HFFc6 (cell line): Measurements from ENCODE around the gene DESI2. TPM values are rescaled to one million over a fixed set of nuclear protein-coding genes. Genes with fewer than 3 reads are reported as not detected.
"Not testable (repeated sequence)": the region's sequence is repeated elsewhere in the genome, so short reads cannot be mapped to it uniquely, and the experiment has no call there.

Experiments
- DNase-seq: peaks from one replicate; pipeline ENCODE4 v3.0.0-alpha.2; 2018
- H3K27ac Mint-ChIP-seq: 2 replicates; pipeline ENCODE4 v1.8.0; 2020; ENCODE audit warnings: mild to moderate bottlenecking, mixed read lengths
- H3K27me3 Mint-ChIP-seq: 2 replicates; pipeline ENCODE4 v1.8.0; 2021; ENCODE audit warnings: mild to moderate bottlenecking, moderate library complexity, mixed read lengths; ENCODE audit not compliant: insufficient read depth
- H3K36me3 Mint-ChIP-seq: 2 replicates; pipeline ENCODE4 v1.8.0; 2021; ENCODE audit warnings: low read depth, mixed read lengths
- H3K4me1 Mint-ChIP-seq: 2 replicates; pipeline ENCODE4 v1.8.0; 2020; ENCODE audit warnings: low read depth, mixed read lengths
- H3K4me3 Mint-ChIP-seq: 2 replicates; pipeline ENCODE4 v1.8.0; 2020; ENCODE audit warnings: mild to moderate bottlenecking, moderate library complexity, mixed read lengths
- H3K9me3 Mint-ChIP-seq: 2 replicates; pipeline ENCODE4 v1.8.0; 2020; ENCODE audit warnings: mild to moderate bottlenecking, mixed read lengths
- CTCF ChIP-seq: fragments of 200-600 bp; sonication (generic); IDR thresholded peaks from 2 replicates; pipeline ENCODE4 v1.5.0; 2021; ENCODE audit warnings: antibody characterized with exemption, mild to moderate bottlenecking
- total RNA-seq, 6 experiments: library from RNA; stranded (reverse); fragmentation: NEBNext Ultra II Directional; extraction: Animal tissue kit (Norgen Biotek cat#: 25700); gene quantifications; 2 replicates in 1 of 6; 3 replicates in 5 of 6; pipeline ENCODE4 v1.2.3, GENCODE V29; 2021

DESI2 gene
- total RNA-seq, 6 experiments from 2014 or later: 23.5 to 32.3 (median 28.0) TPM

GRCh38 chr1:244735404-244735803 lies 82.5 kb downstream of the DESI2 start:
- no peak overlapping the region for H3K4me3 Mint-ChIP-seq
- no peak for TF ChIP-seq CTCF
- no peak overlapping the region for H3K27ac Mint-ChIP-seq
- H3K4me1 Mint-ChIP-seq: peaks cover 7% of the 10 kb centered on the region; the same call in 1 of the 2 replicates
- DNase-seq: no peak
- peaks cover 13% of the 10 kb centered on the region for H3K36me3 Mint-ChIP-seq
- peaks cover 1% of the 10 kb centered on the region for H3K27me3 Mint-ChIP-seq
- H3K9me3 Mint-ChIP-seq: peaks cover 14% of the 10 kb centered on the region

DNA sequence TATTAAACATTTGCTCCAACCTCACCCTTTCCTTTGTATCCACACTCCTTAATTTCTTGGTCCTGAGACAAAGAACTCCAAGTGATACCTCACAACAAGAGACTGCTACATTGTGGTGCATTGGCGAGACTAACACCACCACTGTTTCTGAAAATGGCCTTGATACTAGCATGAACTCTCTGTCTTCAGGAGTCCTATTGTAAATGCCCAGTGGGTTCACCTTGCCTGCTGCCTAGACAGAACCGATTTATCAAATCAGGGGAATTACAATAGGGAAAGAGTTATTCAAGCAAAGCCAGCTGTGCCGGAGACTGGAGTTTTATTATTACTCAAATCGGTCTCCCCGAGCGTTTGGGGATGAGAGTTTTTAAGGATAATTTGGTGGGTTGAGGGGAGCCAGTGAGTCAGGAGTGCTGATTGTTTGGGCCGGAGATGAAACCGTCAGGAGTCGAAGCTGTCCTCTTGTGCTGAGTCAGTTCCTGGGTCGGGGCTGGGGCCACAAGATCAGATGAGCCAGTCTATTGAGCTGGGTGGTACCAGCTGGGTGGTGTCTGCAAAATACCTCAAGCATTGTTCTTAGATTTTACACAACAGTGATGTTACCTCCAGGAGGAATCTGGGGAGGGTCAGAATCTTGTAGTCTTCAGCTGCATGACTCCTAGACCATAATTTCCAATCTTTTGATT lies 83.1 kb downstream of the DESI2 start:
- Mint-ChIP-seq H3K9me3 (peaks cover 14% of the 10 kb centered on the region), H3K36me3 (peaks cover 13% of the 10 kb centered on the region), H3K27ac (no peak overlapping the region), H3K4me3 (no peak overlapping the region), H3K27me3 (peaks cover 2% of the 10 kb centered on the region), H3K4me1 (peaks cover 7% of the 10 kb centered on the region; the same call in 1 of the 2 replicates)
- TF ChIP-seq CTCF: no peak
- DNase-seq: no peak

DNA sequence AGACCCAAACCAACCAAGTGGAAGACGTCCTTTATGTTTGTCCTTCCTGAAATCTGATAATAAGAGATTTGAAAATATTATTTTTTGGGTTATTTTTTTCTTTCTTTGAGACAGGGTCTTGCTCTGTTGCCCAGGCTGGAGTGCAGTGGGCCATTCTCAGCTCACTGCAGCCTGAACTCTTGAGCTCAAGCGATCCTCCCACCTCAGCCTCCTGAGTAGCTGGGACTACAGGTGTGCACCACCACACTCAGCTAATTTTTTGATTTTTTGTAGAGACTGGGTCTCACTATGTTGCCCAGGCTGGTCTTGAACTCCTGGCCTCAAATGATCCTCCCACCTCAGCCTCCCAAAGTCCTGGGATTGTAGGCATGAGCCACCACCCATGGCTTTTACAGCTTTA lies 86.2 kb downstream of the DESI2 start:
- not testable (repeated sequence) for H3K4me3 Mint-ChIP-seq, H3K4me1 Mint-ChIP-seq, DNase-seq, H3K27me3 Mint-ChIP-seq, H3K27ac Mint-ChIP-seq
- peaks cover 13% of the 10 kb centered on the region for H3K36me3 Mint-ChIP-seq
- peaks cover 14% of the 10 kb centered on the region for H3K9me3 Mint-ChIP-seq

- peaks cover 12% of the 10 kb centered on the region for H3K9me3 Mint-ChIP-seq
- not testable (repeated sequence) for DNase-seq
These were observed 87.2 kb downstream of the DESI2 start for GRCh38 chr1:244740027-244740617.

DNA sequence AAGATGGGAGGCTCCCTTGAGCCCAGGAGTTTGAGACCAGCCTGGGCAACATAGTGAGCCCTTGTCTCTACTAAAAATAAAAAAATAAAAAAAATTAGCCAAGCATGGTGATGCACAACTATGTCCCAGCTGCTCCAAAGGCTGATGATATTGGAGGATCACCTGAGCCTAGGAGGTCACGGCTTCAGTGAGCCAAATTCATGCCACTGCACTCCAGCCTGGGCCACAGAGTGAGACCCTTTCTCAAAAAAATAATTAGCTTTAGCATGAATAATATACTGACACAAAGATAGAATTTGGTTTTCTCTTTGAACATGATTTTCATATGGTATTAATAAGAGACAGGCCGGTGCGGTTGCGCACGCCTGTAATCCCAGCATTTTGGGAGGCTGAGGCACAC lies 88.8 kb downstream of the DESI2 start:
- H3K9me3 Mint-ChIP-seq: no peaks in the 10 kb centered on the region
- H3K27ac Mint-ChIP-seq: no peak overlapping the region
- H3K36me3 Mint-ChIP-seq: no peaks in the 10 kb centered on the region
- DNase-seq: no peak
- H3K27me3 Mint-ChIP-seq: peaks cover 5% of the 10 kb centered on the region; the same call in 1 of the 2 replicates
- no peak for TF ChIP-seq CTCF
- no peak overlapping the region for H3K4me3 Mint-ChIP-seq
- peaks cover 7% of the 10 kb centered on the region; the same call in 1 of the 2 replicates for H3K4me1 Mint-ChIP-seq

More at GRCh38 chr1:244740027-244740617, 87.2 kb downstream of the DESI2 start:
- not testable (repeated sequence) for H3K4me3 Mint-ChIP-seq, H3K27me3 Mint-ChIP-seq, H3K27ac Mint-ChIP-seq, H3K4me1 Mint-ChIP-seq
- peaks cover 12% of the 10 kb centered on the region for H3K36me3 Mint-ChIP-seq

- Mint-ChIP-seq H3K4me1 (no peaks in the 10 kb centered on the region), H3K9me3 (no peaks in the 10 kb centered on the region), H3K4me3 (no peak overlapping the region), H3K36me3 (no peaks in the 10 kb centered on the region), H3K27me3 (peaks cover 10% of the 10 kb centered on the region), H3K27ac (no peak overlapping the region)
- TF ChIP-seq CTCF: no peak
- DNase-seq: no peak
These were observed 96.5 kb downstream of the DESI2 start for GRCh38 chr1:244749230-244750016.
